ENCODE data around the gene NPLOC4. TPM values are rescaled to one million over a fixed set of nuclear protein-coding genes. Genes with fewer than 3 reads are reported as not detected.
A peak's percentile ranks its signal among the peaks of the same experiment; 100 is the strongest.

Gene NPLOC4
- total and polyA plus RNA-seq, 2 donors (not counting 1 experiment from before 2014, with no cell fraction given): 51.0 to 62.5 TPM

DNA sequence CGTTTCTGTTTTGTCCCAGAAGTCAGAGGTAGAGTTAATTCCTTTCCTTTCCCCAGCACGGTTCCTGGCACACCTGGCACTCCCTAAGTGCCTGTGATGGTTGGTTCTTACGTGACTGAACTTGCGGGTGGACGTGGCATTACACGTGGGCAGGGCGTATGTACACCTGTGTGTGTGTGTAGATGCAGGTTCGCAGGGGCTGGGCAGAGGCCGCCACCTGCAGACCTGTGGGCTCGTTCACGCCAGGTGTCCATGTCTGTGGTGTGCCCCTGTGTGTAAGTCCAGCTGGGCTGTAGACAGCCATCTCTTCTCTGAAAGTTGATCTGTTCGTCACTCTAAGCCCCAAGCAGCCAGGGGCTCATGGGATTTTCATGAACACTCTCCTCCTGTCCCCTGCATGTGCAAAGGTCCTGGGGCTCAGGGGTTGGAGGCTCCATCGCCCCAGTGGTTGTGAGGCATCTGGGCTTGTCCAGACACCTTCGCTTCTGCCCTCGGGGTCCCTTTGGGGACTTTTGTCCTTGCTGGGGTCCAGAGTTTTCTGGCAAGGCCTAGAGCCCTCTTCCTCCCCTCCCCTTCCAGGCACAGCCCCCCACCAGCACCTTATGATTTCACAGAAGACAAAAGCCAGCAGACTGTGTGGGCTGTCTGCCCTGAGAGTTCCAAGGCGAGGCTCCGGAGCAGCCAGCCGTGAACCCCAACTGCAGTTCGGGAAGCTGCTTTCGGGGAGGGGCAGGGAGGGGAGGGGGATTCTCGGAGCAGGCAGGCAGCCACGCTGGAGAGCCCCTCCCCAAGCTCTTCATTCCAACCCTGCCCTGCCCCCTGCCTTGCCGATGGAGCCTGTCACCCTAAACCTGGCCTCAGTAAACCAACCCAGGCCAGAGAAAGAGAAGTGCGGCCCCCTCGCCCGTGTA is 114.2 kb downstream of the NPLOC4 start:
- peak in 1 of 2 donors; percentile 39 for DNase-seq (ENCODE audit: low read depth in 2 of 2)
- no peak overlapping the region for H3K9ac ChIP-seq (ENCODE audit: insufficient read depth, low read length)
- H3K27me3 ChIP-seq (ENCODE audit: control insufficient read depth, insufficient read depth, low read length): peaks cover 4% of the 10 kb centered on the region
- no peaks in the 10 kb centered on the region for H3K9me3 ChIP-seq (ENCODE audit: control insufficient read depth, insufficient read depth, low read depth, low read length)
- no peak overlapping the region for H3K4me3 ChIP-seq (replicated peaks in 1 of 4; ENCODE audit: control extremely low read depth in 1 of 4, insufficient read depth in 1 of 4, low read depth in 3 of 4, low read length in 4 of 4)
- H2AFZ ChIP-seq (ENCODE audit: low read length): no peak overlapping the region
- TF ChIP-seq, protein P1, sequence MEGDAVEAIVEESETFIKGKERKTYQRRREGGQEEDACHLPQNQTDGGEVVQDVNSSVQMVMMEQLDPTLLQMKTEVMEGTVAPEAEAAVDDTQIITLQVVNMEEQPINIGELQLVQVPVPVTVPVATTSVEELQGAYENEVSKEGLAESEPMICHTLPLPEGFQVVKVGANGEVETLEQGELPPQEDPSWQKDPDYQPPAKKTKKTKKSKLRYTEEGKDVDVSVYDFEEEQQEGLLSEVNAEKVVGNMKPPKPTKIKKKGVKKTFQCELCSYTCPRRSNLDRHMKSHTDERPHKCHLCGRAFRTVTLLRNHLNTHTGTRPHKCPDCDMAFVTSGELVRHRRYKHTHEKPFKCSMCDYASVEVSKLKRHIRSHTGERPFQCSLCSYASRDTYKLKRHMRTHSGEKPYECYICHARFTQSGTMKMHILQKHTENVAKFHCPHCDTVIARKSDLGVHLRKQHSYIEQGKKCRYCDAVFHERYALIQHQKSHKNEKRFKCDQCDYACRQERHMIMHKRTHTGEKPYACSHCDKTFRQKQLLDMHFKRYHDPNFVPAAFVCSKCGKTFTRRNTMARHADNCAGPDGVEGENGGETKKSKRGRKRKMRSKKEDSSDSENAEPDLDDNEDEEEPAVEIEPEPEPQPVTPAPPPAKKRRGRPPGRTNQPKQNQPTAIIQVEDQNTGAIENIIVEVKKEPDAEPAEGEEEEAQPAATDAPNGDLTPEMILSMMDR (conservative IDR thresholded peaks at IDR 0.05 in 1 of 2, IDR thresholded peaks at IDR 0.05 in 1 of 2; ENCODE audit: low read depth in 1 of 2, low read length in 2 of 2): peak in 1 of 2 donors; percentile 33
- no peak for TF ChIP-seq EZH2 (IDR thresholded peaks at IDR 0.05; ENCODE audit: low read length, missing control alignments)
- H4K20me1 ChIP-seq (ENCODE audit: control insufficient read depth, extremely low read depth, insufficient read depth, low read length): no peaks in the 10 kb centered on the region
- peaks cover 5% of the 10 kb centered on the region for H3K79me2 ChIP-seq (ENCODE audit: control insufficient read depth, insufficient read depth, low read length)
- peaks cover 12% of the 10 kb centered on the region for H3K4me1 ChIP-seq (ENCODE audit: control insufficient read depth, extremely low read depth, insufficient read depth, low read length)
- no peak overlapping the region for H3K4me2 ChIP-seq (ENCODE audit: extremely low read depth, insufficient read depth, low read length)
- no peaks in the 10 kb centered on the region for H3K36me3 ChIP-seq (ENCODE audit: control insufficient read depth, insufficient read depth, low read length)
- H3K27ac ChIP-seq (ENCODE audit: insufficient read depth, low read length): no peak overlapping the region

DNA sequence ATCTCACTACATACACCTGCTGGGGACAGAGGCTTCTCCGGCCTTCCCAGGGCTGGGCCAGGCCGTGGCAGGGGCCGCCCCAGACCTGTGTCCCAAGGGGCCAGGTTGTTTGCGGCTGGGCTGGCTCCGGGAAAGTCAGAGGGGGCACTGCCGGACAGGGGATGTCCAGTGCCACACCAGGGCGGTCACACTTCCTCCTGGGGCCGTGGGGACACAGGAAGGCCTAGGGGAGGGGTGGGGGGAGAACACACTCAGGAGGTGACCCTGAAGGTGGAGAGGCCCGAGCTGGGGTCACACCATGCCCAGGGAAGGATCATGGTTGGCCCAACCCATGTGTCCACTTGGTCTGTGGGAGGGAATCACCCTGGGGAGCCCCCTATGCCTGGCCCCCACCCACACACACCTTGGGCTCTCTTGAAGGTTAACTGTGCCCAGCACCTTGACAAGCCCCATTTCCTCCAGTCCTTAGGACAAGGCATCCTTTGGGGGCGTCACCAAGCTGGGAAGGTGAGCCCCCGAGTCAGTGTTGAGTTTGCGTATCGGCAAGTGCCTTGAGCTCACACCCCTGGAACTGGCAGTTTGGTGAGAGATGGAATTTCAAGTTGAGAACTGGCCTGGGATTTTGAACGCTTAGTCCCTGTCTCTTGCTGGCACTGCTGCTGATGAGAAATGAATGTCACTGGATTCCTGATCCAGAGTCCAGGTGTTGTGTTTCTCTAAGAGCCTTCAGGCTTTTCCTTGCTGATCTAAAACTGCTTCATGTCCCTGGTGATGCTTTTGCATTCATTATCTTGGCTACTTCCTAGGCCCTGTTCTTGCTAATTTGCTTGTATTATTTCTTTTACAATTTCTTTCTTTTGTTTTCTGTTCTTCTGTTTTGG is 116.7 kb downstream of the NPLOC4 start:
- Histone ChIP-seq H3K9ac (ENCODE audit: insufficient read depth, low read length) (no peak overlapping the region), H3K27me3 (ENCODE audit: control insufficient read depth, insufficient read depth, low read length) (peaks cover 4% of the 10 kb centered on the region), H4K20me1 (ENCODE audit: control insufficient read depth, extremely low read depth, insufficient read depth, low read length) (no peaks in the 10 kb centered on the region), H3K27ac (ENCODE audit: insufficient read depth, low read length) (no peak overlapping the region), H3K4me2 (ENCODE audit: extremely low read depth, insufficient read depth, low read length) (no peak overlapping the region), H3K36me3 (ENCODE audit: control insufficient read depth, insufficient read depth, low read length) (no peaks in the 10 kb centered on the region), H3K4me3 (replicated peaks in 1 of 4; ENCODE audit: control extremely low read depth in 1 of 4, insufficient read depth in 1 of 4, low read depth in 3 of 4, low read length in 4 of 4) (no peak overlapping the region), H2AFZ (ENCODE audit: low read length) (no peak overlapping the region), H3K9me3 (ENCODE audit: control insufficient read depth, insufficient read depth, low read depth, low read length) (no peaks in the 10 kb centered on the region), H3K4me1 (ENCODE audit: control insufficient read depth, extremely low read depth, insufficient read depth, low read length) (peaks cover 20% of the 10 kb centered on the region), H3K79me2 (ENCODE audit: control insufficient read depth, insufficient read depth, low read length) (peaks cover 28% of the 10 kb centered on the region)
- no peak for TF ChIP-seq EZH2 (IDR thresholded peaks at IDR 0.05; ENCODE audit: low read length, missing control alignments)
- TF ChIP-seq, protein P1 (conservative IDR thresholded peaks at IDR 0.05 in 1 of 2, IDR thresholded peaks at IDR 0.05 in 1 of 2; ENCODE audit: low read depth in 1 of 2, low read length in 2 of 2): no peak
- DNase-seq (ENCODE audit: low read depth in 2 of 2): no peak

Measured in fibroblast of lung (primary cell).